Keratinocyte (primary cell): Measurements from ENCODE around the gene MICAL3.

ENCODE experiments used
- EZH2 ChIP-seq: IDR thresholded peaks from one replicate; pipeline ENCODE4 v1.6.1; 2012; ENCODE audit warnings: inconsistent platforms, mild to moderate bottlenecking, low read length, moderate library complexity
- TF ChIP-seq, protein P1 (sequence below), 3 experiments: IDR thresholded peaks in 1 of 3; conservative IDR thresholded peaks in 1 of 3; optimal IDR thresholded peaks in 1 of 3; 2 replicates in 2 of 3; 3 replicates in 1 of 3; pipeline versions ENCODE3 to v1.5.1; 2011; ENCODE audit warnings: low read length in 3 of 3, mild to moderate bottlenecking in 3 of 3, moderate library complexity in 2 of 3, control low read depth in 1 of 3, inconsistent platforms in 1 of 3; ENCODE audit not compliant: insufficient read depth in 2 of 3; ENCODE audit errors: extremely low read depth in 1 of 3

DNA sequence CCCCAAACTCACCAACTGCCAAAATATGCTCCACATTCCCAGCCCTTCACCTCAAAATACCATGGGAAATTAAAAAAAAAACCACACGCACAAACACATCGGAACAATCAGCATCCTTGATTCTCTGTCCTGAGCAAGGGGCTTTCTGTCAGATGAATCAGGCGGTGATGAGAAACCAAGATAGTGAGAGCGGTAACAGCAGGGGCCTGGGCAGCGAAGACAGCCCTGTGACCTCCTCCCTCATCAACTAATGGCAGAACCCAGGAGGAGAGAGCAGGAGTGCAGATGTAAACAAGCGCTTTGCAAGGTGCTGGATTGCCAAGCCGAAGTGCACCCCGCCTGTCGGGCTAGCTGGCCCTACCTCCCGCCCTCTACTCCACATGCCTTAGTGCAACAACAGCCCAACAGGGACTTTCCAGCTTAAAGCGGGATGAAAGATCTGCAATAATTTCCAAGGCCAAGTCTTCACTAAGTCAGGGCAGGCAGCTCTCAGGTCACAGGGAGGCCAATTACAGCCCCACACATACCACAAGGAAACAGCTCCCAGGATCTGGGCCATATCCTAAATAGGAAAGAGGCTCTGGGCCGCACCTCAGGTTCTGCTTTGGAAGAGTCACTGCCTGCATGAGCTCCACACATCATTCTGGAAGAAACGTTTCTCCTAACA lies 177.9 kb downstream of the MICAL3 start:
- TF ChIP-seq, protein P1, sequence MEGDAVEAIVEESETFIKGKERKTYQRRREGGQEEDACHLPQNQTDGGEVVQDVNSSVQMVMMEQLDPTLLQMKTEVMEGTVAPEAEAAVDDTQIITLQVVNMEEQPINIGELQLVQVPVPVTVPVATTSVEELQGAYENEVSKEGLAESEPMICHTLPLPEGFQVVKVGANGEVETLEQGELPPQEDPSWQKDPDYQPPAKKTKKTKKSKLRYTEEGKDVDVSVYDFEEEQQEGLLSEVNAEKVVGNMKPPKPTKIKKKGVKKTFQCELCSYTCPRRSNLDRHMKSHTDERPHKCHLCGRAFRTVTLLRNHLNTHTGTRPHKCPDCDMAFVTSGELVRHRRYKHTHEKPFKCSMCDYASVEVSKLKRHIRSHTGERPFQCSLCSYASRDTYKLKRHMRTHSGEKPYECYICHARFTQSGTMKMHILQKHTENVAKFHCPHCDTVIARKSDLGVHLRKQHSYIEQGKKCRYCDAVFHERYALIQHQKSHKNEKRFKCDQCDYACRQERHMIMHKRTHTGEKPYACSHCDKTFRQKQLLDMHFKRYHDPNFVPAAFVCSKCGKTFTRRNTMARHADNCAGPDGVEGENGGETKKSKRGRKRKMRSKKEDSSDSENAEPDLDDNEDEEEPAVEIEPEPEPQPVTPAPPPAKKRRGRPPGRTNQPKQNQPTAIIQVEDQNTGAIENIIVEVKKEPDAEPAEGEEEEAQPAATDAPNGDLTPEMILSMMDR (optimal IDR thresholded peaks at IDR 0.05 in 1 of 3, IDR thresholded peaks at IDR 0.05 in 1 of 3, conservative IDR thresholded peaks at IDR 0.05 in 1 of 3; ENCODE audit: extremely low read depth in 1 of 3, insufficient read depth in 2 of 3, low read length in 3 of 3): no peak
- TF ChIP-seq EZH2: no peak
